PC-3 (cell line): ENCODE measurements around the gene MACROD2.

Experiments used
- CTCF ChIP-seq: fragments of 300-600 bp; sonication (generic); conservative IDR thresholded peaks from 2 replicates; pipeline ENCODE4 v1.5.1; 2017; ENCODE audit warnings: antibody characterized with exemption, low read depth, mild to moderate bottlenecking, low read length
- EZH2 ChIP-seq: fragments of 300-600 bp; sonication (generic); IDR thresholded peaks from one replicate; pipeline ENCODE4 v1.6.1; 2017; ENCODE audit warnings: antibody characterized with exemption, mild to moderate bottlenecking, low read length; ENCODE audit not compliant: unreplicated experiment
- EZH2phosphoT487 ChIP-seq: fragments of 300-600 bp; sonication (generic); IDR thresholded peaks from 2 replicates; pipeline ENCODE4 v1.6.1; 2018; ENCODE audit warnings: mild to moderate bottlenecking, antibody characterized with exemption, low read length, borderline replicate concordance

- TF ChIP-seq CTCF = no peak
- TF ChIP-seq EZH2phosphoT487 = no peak
- TF ChIP-seq EZH2 = no peak
Observed at GRCh38 chr20:14566505-14566904, 571.2 kb downstream of the MACROD2 start.
